Panc1 (cell line): ENCODE measurements around the gene CGNL1.

ENCODE experiments used
- CTCF ChIP-seq: fragments of 450-650 bp; IDR thresholded peaks from 2 replicates; pipeline ENCODE4 v1.5.1; 2017; ENCODE audit warnings: mild to moderate bottlenecking
- POLR2AphosphoS5 ChIP-seq: IDR thresholded peaks from 2 replicates; pipeline ENCODE4 v1.6.1; 2012; ENCODE audit warnings: mild to moderate bottlenecking, low read depth, low read length, moderate library complexity
- REST ChIP-seq, 2 experiments: IDR thresholded peaks; 2 replicates each; pipeline ENCODE4 v1.6.1; 2011 to 2012; ENCODE audit warnings: low read depth in 2 of 2, control low read depth in 1 of 2, low read length in 1 of 2, mild to moderate bottlenecking in 1 of 2, moderate library complexity in 1 of 2; ENCODE audit not compliant: insufficient read depth in 1 of 2
- SIN3A ChIP-seq: IDR thresholded peaks from 2 replicates; pipeline ENCODE4 v1.6.1; 2012; ENCODE audit warnings: low read depth, mild to moderate bottlenecking, low read length, moderate library complexity, borderline replicate concordance; ENCODE audit not compliant: insufficient read depth

GRCh38 chr15:57526076-57526475, 149.8 kb downstream of the CGNL1 start:
- TF ChIP-seq CTCF (no peak), POLR2AphosphoS5 (no peak), REST (IDR thresholded peaks at IDR 0.05; ENCODE audit: insufficient read depth in 1 of 2, low read depth in 2 of 2, low read length in 1 of 2) (no peak), SIN3A (no peak)
